Keratinocyte (primary cell): ENCODE results near the gene EBLN2. TPM values are rescaled to one million over a fixed set of nuclear protein-coding genes. Genes with fewer than 3 reads are reported as not detected.

Source experiments
- DNase-seq: peaks from one replicate; pipeline ENCODE4 v3.0.0-alpha.2; 2011; ENCODE audit warnings: low read depth, missing footprints, low spot score
- FAIRE-seq: peaks from 2 replicates; lab custom pipeline; 2011; peaks lifted over from hg19 to GRCh38; lab: Jason Lieb, UNC
- H2AFZ ChIP-seq: 2 replicates; pipeline ENCODE4 v1.6.0; 2012; ENCODE audit warnings: low read length, control low read depth, inconsistent platforms; ENCODE audit not compliant: control insufficient read depth
- H3K27ac ChIP-seq: 2 replicates; pipeline ENCODE4 v1.5.1; 2011; ENCODE audit warnings: low read length; ENCODE audit not compliant: control insufficient read depth, insufficient read depth
- H3K27me3 ChIP-seq: 3 replicates; pipeline ENCODE4 v1.6.0; 2011; ENCODE audit warnings: low read length; ENCODE audit not compliant: control insufficient read depth, insufficient read depth; ENCODE audit errors: extremely low read depth
- H3K36me3 ChIP-seq, 2 experiments: 2 replicates in 1 of 2; 3 replicates in 1 of 2; pipeline ENCODE4 v1.5.1; 2011; ENCODE audit warnings: low read length in 2 of 2, mild to moderate bottlenecking in 1 of 2; ENCODE audit not compliant: control insufficient read depth in 2 of 2, insufficient read depth in 2 of 2; ENCODE audit errors: extremely low read depth in 1 of 2
- H3K4me1 ChIP-seq: 3 replicates; pipeline ENCODE4 v1.5.1; 2011; ENCODE audit warnings: low read length; ENCODE audit not compliant: control insufficient read depth, insufficient read depth; ENCODE audit errors: extremely low read depth
- H3K4me2 ChIP-seq: 3 replicates; pipeline ENCODE4 v1.6.0; 2011; ENCODE audit warnings: low read depth, low read length; ENCODE audit not compliant: control insufficient read depth, insufficient read depth; ENCODE audit errors: extremely low read depth
- H3K4me3 ChIP-seq, 3 experiments: fragments of 200-600 bp in 1 of 3; sonication (generic) in 1 of 3; 2 replicates in 2 of 3; 3 replicates in 1 of 3; pipeline ENCODE4 v1.5.1; 2011 to 2016; ENCODE audit warnings: low read length in 3 of 3, mild to moderate bottlenecking in 3 of 3, control low read depth in 2 of 3, inconsistent platforms in 1 of 3, low read depth in 1 of 3, mixed read lengths in 1 of 3, mixed run types in 1 of 3, moderate library complexity in 1 of 3; ENCODE audit not compliant: control insufficient read depth in 2 of 3, insufficient read depth in 2 of 3; ENCODE audit errors: extremely low read depth in 1 of 3
- H3K79me2 ChIP-seq: 2 replicates; pipeline ENCODE4 v1.6.0; 2012; ENCODE audit warnings: low read length; ENCODE audit not compliant: control insufficient read depth, insufficient read depth
- H3K9ac ChIP-seq: 3 replicates; pipeline ENCODE4 v1.6.0; 2011; ENCODE audit warnings: low read length; ENCODE audit not compliant: control insufficient read depth, insufficient read depth; ENCODE audit errors: extremely low read depth
- H3K9me1 ChIP-seq: 3 replicates; pipeline ENCODE4 v1.6.0; 2011; ENCODE audit warnings: low read length; ENCODE audit not compliant: control insufficient read depth, insufficient read depth; ENCODE audit errors: extremely low read depth
- H3K9me3 ChIP-seq: 2 replicates; pipeline ENCODE4 v1.5.1; 2012; ENCODE audit warnings: low read depth, low read length; ENCODE audit not compliant: control insufficient read depth
- H4K20me1 ChIP-seq: 3 replicates; pipeline ENCODE4 v1.6.0; 2011; ENCODE audit warnings: low read length; ENCODE audit not compliant: control insufficient read depth, insufficient read depth; ENCODE audit errors: extremely low read depth
- CTCF ChIP-seq, 3 experiments: IDR thresholded peaks in 1 of 3; conservative IDR thresholded peaks in 1 of 3; optimal IDR thresholded peaks in 1 of 3; 2 replicates in 2 of 3; 3 replicates in 1 of 3; pipeline versions ENCODE3 to v1.5.1; 2011; ENCODE audit warnings: low read length in 3 of 3, mild to moderate bottlenecking in 3 of 3, moderate library complexity in 2 of 3, control low read depth in 1 of 3, inconsistent platforms in 1 of 3; ENCODE audit not compliant: insufficient read depth in 2 of 3; ENCODE audit errors: extremely low read depth in 1 of 3
- EZH2 ChIP-seq: IDR thresholded peaks from one replicate; pipeline ENCODE4 v1.6.1; 2012; ENCODE audit warnings: inconsistent platforms, mild to moderate bottlenecking, low read length, moderate library complexity
- dilution Hi-C: fragments of 300-500 bp; cut with MboI; formaldehyde crosslinking; loops from one replicate; pipeline ENCODE4 v1.7.0; 2020; ENCODE audit warnings: low sequenced_read_pairs; ENCODE audit not compliant: extremely low pct_ligation_motif_present
- polyA plus RNA-seq, 5 experiments: library from polyadenylated mRNA; depleted of rRNA in 3 of 5; stranded (reverse) in 3 of 5; stranded (forward) in 1 of 5; unstranded in 1 of 5; fragments of >200 nt; gene quantifications; 1 replicate in 1 of 5; 2 replicates in 3 of 5; 3 replicates in 1 of 5; pipeline versions ENCODE4 v1.2.1 to v1.2.3, GENCODE V29; 2011 to 2012; ENCODE audit warnings: missing spikeins in 2 of 5, low read depth in 1 of 5, low replicate concordance in 1 of 5

Gene EBLN2
- polyA plus RNA-seq, 1 donor (not counting 4 experiments of a cell fraction or from before 2014, with no cell fraction given): 4.0 TPM

GRCh38 chr3:73024836-73025235 is 36.6 kb upstream of the EBLN2 start:
- no peak for DNase-seq
- no peak for FAIRE-seq
- peaks cover 37% of the 10 kb centered on the region for H4K20me1 ChIP-seq

GRCh38 chr3:73026111-73026759 is 35.2 kb upstream of the EBLN2 start:
- Histone ChIP-seq H3K36me3 (no peaks in the 10 kb centered on the region), H3K79me2 (peaks cover 96% of the 10 kb centered on the region), H3K4me3 (no peak overlapping the region), H3K27ac (no peak overlapping the region), H3K9me1 (peaks cover 6% of the 10 kb centered on the region), H4K20me1 (peaks cover 35% of the 10 kb centered on the region), H3K27me3 (no peaks in the 10 kb centered on the region), H3K4me1 (peaks cover 32% of the 10 kb centered on the region), H3K9ac (no peak overlapping the region), H2AFZ (no peak overlapping the region), H3K9me3 (no peaks in the 10 kb centered on the region), H3K4me2 (no peak overlapping the region)
- FAIRE-seq (no peak), DNase-seq (no peak)
- dilution Hi-C loops: no loop called here
- TF ChIP-seq CTCF (optimal IDR thresholded peaks at IDR 0.05 in 1 of 3, IDR thresholded peaks at IDR 0.05 in 1 of 3, conservative IDR thresholded peaks at IDR 0.05 in 1 of 3; ENCODE audit: extremely low read depth in 1 of 3, insufficient read depth in 2 of 3, low read length in 3 of 3): no peak
- no peak for TF ChIP-seq EZH2

More at GRCh38 chr3:73024836-73025235, 36.6 kb upstream of the EBLN2 start:
- Histone ChIP-seq H3K27ac (no peak overlapping the region), H3K79me2 (peaks cover 96% of the 10 kb centered on the region), H3K9ac (no peak overlapping the region), H2AFZ (no peak overlapping the region), H3K4me1 (peaks cover 28% of the 10 kb centered on the region), H3K4me3 (no peak overlapping the region), H3K9me3 (no peaks in the 10 kb centered on the region), H3K27me3 (no peaks in the 10 kb centered on the region), H3K36me3 (peaks cover 0 to 2% of the 10 kb centered on the region in 2 experiments), H3K9me1 (peaks cover 6% of the 10 kb centered on the region), H3K4me2 (peak overlapping the region; percentile 32)
- TF ChIP-seq EZH2 (no peak), CTCF (optimal IDR thresholded peaks at IDR 0.05 in 1 of 3, IDR thresholded peaks at IDR 0.05 in 1 of 3, conservative IDR thresholded peaks at IDR 0.05 in 1 of 3; ENCODE audit: extremely low read depth in 1 of 3, insufficient read depth in 2 of 3, low read length in 3 of 3) (no peak)
- dilution Hi-C loops: no loop called here
